Hepatocyte (in vitro differentiated cells): ENCODE results near the gene LARP6.

ENCODE experiments used
- EZH2 ChIP-seq: fragments of 200-600 bp; sonication (generic); IDR thresholded peaks from 2 replicates; pipeline ENCODE4 v1.6.1; 2016; ENCODE audit warnings: antibody characterized with exemption, mild to moderate bottlenecking, borderline replicate concordance
- EZH2phosphoT487 ChIP-seq: fragments of 200-600 bp; sonication (generic); IDR thresholded peaks from one replicate; pipeline ENCODE4 v1.6.1; 2018; ENCODE audit warnings: antibody characterized with exemption, mild to moderate bottlenecking, low read depth, moderate library complexity; ENCODE audit not compliant: unreplicated experiment, severe bottlenecking
- TF ChIP-seq, protein P1 (sequence below): fragments of 200-600 bp; sonication (generic); IDR thresholded peaks from 2 replicates; pipeline ENCODE4 v1.5.1; 2016; ENCODE audit warnings: antibody characterized with exemption, mild to moderate bottlenecking; ENCODE audit not compliant: poor library complexity

DNA sequence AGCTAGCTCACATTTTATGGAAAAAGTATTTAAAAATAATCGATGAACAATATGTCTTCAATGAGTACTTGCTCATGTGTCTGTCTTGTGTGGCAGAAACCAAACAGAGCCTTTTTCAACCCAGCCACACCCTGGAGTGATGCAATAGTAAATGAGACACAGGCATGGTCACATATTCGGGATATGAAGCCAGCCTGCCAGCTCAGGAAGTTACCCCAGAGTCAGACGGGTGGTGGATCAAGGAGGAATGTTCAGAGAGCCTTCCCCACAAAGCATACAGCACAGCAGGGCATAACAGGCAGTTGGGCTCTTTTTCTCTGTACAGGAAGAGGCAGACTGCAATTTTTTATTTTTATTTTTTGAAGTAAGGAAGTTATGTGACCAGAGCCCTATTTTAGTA, 27.3 kb downstream of the LARP6 start:
- TF ChIP-seq, protein P1, sequence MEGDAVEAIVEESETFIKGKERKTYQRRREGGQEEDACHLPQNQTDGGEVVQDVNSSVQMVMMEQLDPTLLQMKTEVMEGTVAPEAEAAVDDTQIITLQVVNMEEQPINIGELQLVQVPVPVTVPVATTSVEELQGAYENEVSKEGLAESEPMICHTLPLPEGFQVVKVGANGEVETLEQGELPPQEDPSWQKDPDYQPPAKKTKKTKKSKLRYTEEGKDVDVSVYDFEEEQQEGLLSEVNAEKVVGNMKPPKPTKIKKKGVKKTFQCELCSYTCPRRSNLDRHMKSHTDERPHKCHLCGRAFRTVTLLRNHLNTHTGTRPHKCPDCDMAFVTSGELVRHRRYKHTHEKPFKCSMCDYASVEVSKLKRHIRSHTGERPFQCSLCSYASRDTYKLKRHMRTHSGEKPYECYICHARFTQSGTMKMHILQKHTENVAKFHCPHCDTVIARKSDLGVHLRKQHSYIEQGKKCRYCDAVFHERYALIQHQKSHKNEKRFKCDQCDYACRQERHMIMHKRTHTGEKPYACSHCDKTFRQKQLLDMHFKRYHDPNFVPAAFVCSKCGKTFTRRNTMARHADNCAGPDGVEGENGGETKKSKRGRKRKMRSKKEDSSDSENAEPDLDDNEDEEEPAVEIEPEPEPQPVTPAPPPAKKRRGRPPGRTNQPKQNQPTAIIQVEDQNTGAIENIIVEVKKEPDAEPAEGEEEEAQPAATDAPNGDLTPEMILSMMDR, result no peak
- TF ChIP-seq EZH2 (no peak), EZH2phosphoT487 (no peak)
